ENCODE data around the gene TRIO. TPM values are rescaled to one million over a fixed set of nuclear protein-coding genes. Genes with fewer than 3 reads are reported as not detected.

Gene TRIO
- total RNA-seq, 1 donor from 2014 or later: 223 TPM

GRCh38 chr5:14339468-14339867, 196.3 kb downstream of the TRIO start:
- POLR2A ChIA-PET: no interaction called here
- ATAC-seq (ENCODE audit: low read depth) (no peak), DNase-seq (no peak)
- Mint-ChIP-seq H3K36me3 (ENCODE audit: low read depth) (peaks cover 78% of the 10 kb centered on the region), H3K27me3 (no peaks in the 10 kb centered on the region), H3K4me1 (peaks cover 45% of the 10 kb centered on the region), H3K9me3 (no peaks in the 10 kb centered on the region), H3K4me3 (no peak overlapping the region), H3K27ac (no peak overlapping the region)
- intact Hi-C loops (cut with micrococcal nuclease): no loop called here
- TF ChIP-seq CTCF (IDR thresholded peaks at IDR 0.05): no peak
- CTCF ChIA-PET: no interaction called here

GRCh38 chr5:14341571-14342230, 198.6 kb downstream of the TRIO start:
- Mint-ChIP-seq H3K9me3 (no peaks in the 10 kb centered on the region), H3K27me3 (no peaks in the 10 kb centered on the region), H3K36me3 (ENCODE audit: low read depth) (peaks cover 77% of the 10 kb centered on the region), H3K4me1 (peaks cover 45% of the 10 kb centered on the region), H3K4me3 (peak overlapping the region; percentile 30), H3K27ac (peak overlapping the region; percentile 75)
- ATAC-seq (ENCODE audit: low read depth): peak; percentile 19
- CTCF ChIA-PET: interaction anchor here (2.5 kb wide), 1 partner anchor 10 kb away, joined by 15 read pairs; no protein-coding TSS in a partner anchor
- POLR2A ChIA-PET: interaction anchor here (0.6 kb wide), 1 partner anchor 93 kb away, joined by 4 read pairs; no protein-coding TSS in a partner anchor
- intact Hi-C loops (cut with micrococcal nuclease): loop anchor here (1.0 to 10.0 kb wide), 5 partner anchors 10 to 653 kb away; partner anchors contain the start of gene OTULIN
- TF ChIP-seq CTCF (IDR thresholded peaks at IDR 0.05): no peak
- DNase-seq: no peak

DNA sequence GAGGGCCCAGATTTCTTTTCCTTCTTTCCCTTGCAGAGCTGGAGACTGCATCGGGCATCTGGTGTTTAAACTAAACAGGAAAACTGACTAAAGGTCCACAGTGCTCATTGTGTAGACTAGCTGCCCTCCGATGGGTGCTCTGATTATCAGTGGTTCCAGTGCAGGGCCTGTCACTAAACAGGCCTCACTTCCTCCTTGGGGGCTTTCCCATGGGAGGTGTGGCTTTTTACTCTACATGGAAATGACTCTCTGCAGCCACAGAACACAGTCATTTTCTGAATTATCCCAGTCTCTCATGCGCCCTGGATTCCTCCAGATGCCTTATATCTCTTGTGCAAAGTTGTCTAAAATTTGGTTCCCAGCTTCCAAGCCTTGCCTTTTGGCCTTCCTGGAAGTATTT, 199.2 kb downstream of the TRIO start:
- CTCF ChIA-PET: interaction anchor here (2.5 kb wide), 1 partner anchor 9 kb away, joined by 15 read pairs; no protein-coding TSS in a partner anchor
- DNase-seq: peak; percentile 33
- Mint-ChIP-seq H3K27me3 (no peaks in the 10 kb centered on the region), H3K9me3 (no peaks in the 10 kb centered on the region), H3K4me3 (peak overlapping the region; percentile 30), H3K4me1 (peaks cover 45% of the 10 kb centered on the region), H3K36me3 (ENCODE audit: low read depth) (peaks cover 73% of the 10 kb centered on the region), H3K27ac (peak overlapping the region; percentile 75)
- TF ChIP-seq CTCF (IDR thresholded peaks at IDR 0.05): no peak
- ATAC-seq (ENCODE audit: low read depth): peak; percentile 99
- intact Hi-C loops (cut with micrococcal nuclease): loop anchor here (1.0 to 10.0 kb wide), 5 partner anchors 10 to 652 kb away; partner anchors contain the start of gene OTULIN
- POLR2A ChIA-PET: interaction anchor here (0.6 kb wide), 1 partner anchor 12 kb away, joined by 3 read pairs; no protein-coding TSS in a partner anchor

GRCh38 chr5:14343376-14343775, 200.2 kb downstream of the TRIO start:
- H3K27ac Mint-ChIP-seq: peak overlapping the region; percentile 44
- intact Hi-C loops (cut with micrococcal nuclease): loop anchor here (5.0 to 10.0 kb wide), 3 partner anchors 236 to 651 kb away; partner anchors contain the start of gene OTULIN
- H3K4me1 Mint-ChIP-seq: peaks cover 45% of the 10 kb centered on the region
- no peaks in the 10 kb centered on the region for H3K27me3 Mint-ChIP-seq
- H3K9me3 Mint-ChIP-seq: no peaks in the 10 kb centered on the region
- ChIA-PET POLR2A (no interaction called here), CTCF (interaction anchor here (2.5 kb wide), 1 partner anchor 8 kb away, joined by 15 read pairs; no protein-coding TSS in a partner anchor)
- H3K4me3 Mint-ChIP-seq: peak overlapping the region; percentile 58
- DNase-seq (no peak), ATAC-seq (ENCODE audit: low read depth) (no peak)
- no peak for TF ChIP-seq CTCF (IDR thresholded peaks at IDR 0.05)
- H3K36me3 Mint-ChIP-seq (ENCODE audit: low read depth): peaks cover 73% of the 10 kb centered on the region

DNA sequence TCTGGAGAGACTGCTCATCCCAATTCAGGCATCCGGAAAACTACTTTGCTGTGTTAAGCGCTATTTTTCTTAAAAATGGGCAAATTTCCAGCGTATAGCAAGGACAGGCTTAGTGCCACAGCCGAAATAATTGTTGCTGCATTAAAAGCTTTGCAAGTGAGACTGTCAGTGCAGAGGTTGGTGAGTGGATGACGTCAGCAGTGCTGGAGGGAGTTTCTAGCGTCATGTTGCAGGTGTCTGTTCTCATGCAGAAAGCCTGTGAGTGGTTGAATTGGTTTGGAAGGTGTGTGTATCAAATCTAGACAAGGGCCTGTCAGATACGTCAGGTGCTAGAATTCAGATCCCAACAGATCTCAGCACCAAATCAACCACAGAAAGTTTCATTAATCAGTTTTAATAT, 204.4 kb downstream of the TRIO start:
- Mint-ChIP-seq H3K4me3 (no peak overlapping the region), H3K27ac (no peak overlapping the region), H3K4me1 (peaks cover 34% of the 10 kb centered on the region), H3K27me3 (no peaks in the 10 kb centered on the region), H3K9me3 (no peaks in the 10 kb centered on the region), H3K36me3 (ENCODE audit: low read depth) (peaks cover 68% of the 10 kb centered on the region)
- CTCF ChIA-PET: no interaction called here
- no peak for DNase-seq
- intact Hi-C loops (cut with micrococcal nuclease): loop anchor here (10.0 kb wide), 1 partner anchor 647 kb away; no protein-coding TSS in a partner anchor
- ATAC-seq (ENCODE audit: low read depth): no peak
- no peak for TF ChIP-seq CTCF (IDR thresholded peaks at IDR 0.05)
- POLR2A ChIA-PET: no interaction called here
